Adrenal gland (tissue), 12 donors: Measurements from ENCODE around the gene MANSC4. TPM values are rescaled to one million over a fixed set of nuclear protein-coding genes. Genes with fewer than 3 reads are reported as not detected.
"Not testable (repeated sequence)": the region's sequence is repeated elsewhere in the genome, so short reads cannot be mapped to it uniquely, and the experiment has no call there.

Experiments used
- DNase-seq, 7 donors: peaks; one replicate each; pipeline ENCODE4 v3.0.0-alpha.2; 2019 to 2020
- H3K27ac ChIP-seq, 5 donors: fragments of 200-600 bp; sonication (generic) in 4 of 5; 1 replicate in 3 of 5; 2 replicates in 2 of 5; pipeline versions ENCODE4 v1.5.1 to v1.8.0; 2016 to 2020; ENCODE audit warnings: mild to moderate bottlenecking in 1 of 5
- H3K27me3 ChIP-seq: fragments of 200-600 bp; 2 replicates; pipeline ENCODE4 v1.8.0; 2021
- H3K36me3 ChIP-seq, 2 donors: fragments of 200-600 bp; replicated peaks in 1 of 2; 1 replicate in 1 of 2; 2 replicates in 1 of 2; pipeline versions ENCODE4 v1.5.1 to v1.8.0; 2018 to 2022
- H3K4me1 ChIP-seq, 2 donors: fragments of 200-600 bp; replicated peaks in 1 of 2; 1 replicate in 1 of 2; 2 replicates in 1 of 2; pipeline versions ENCODE4 v1.5.1 to v1.8.0; 2018 to 2021
- H3K4me3 ChIP-seq, 4 donors: fragments of 200-600 bp; sonication (generic) in 3 of 4; one replicate each; pipeline ENCODE4 v1.5.1; 2016 to 2018
- H3K9me3 ChIP-seq, 3 donors: fragments of 200-600 bp; sonication (generic) in 1 of 3; replicated peaks in 1 of 3; 1 replicate in 2 of 3; 2 replicates in 1 of 3; pipeline versions ENCODE4 v1.5.1 to v1.8.0; 2016 to 2021
- POLR2A ChIP-seq, 2 donors: fragments of 450-650 bp; IDR thresholded peaks; one replicate each; pipeline ENCODE4 v1.6.1; 2017; ENCODE audit warnings: antibody characterized with exemption in 2 of 2, mild to moderate bottlenecking in 2 of 2, moderate library complexity in 1 of 2
- WGBS, 4 donors: extraction: QIAGEN DNeasy Blood & Tissue Kit in 2 of 4; methylation state at CpG; one replicate each; pipeline versions ENCODE4 v1.1.5 to v1.1.7; 2013 to 2017; 5-methylcytosine and 5-hydroxymethylcytosine counted together
- intact Hi-C, 2 donors: fragments of 100-400 bp; cut with DNase I; formaldehyde crosslinking; loops; one replicate each; pipeline versions ENCODE4 v1.14.1 to v1.15.0; 2022 to 2023
- polyA plus RNA-seq, 3 donors: library from polyadenylated mRNA; stranded (reverse); fragments of 200-250 nt in 2 of 3; fragments of 350-450 nt in 1 of 3; fragmentation: Illumina TruSeq in 1 of 3; extraction: RNeasy Lipid Tissue Mini Kit (QIAGEN cat#74804) in 1 of 3; gene quantifications; one replicate each; pipeline ENCODE4 v1.2.3, GENCODE V29; 2013 to 2014
- total RNA-seq, 9 donors: library from RNA; depleted of rRNA in 4 of 9; stranded (reverse); fragments of >200 nt in 4 of 9; fragments of 120-200 nt in 1 of 9; fragmentation: NEBNext Ultra II Directional in 1 of 9; extraction: Animal tissue kit (Norgen Biotek cat#: 25700) in 1 of 9; gene quantifications; one replicate each; pipeline versions ENCODE4 v1.1.0 to v1.2.4, GENCODE V29; 2013 to 2023
- TF ChIP-seq, protein P1 (sequence below), 6 experiments: fragments of 450-650 bp in 4 of 6; fragments of 200-600 bp in 2 of 6; sonication (generic) in 1 of 6; IDR thresholded peaks; 1 replicate in 5 of 6; 2 replicates in 1 of 6; pipeline versions ENCODE4 v1.5.1 to v1.8.0; 2016 to 2021; ENCODE audit warnings: antibody characterized with exemption in 6 of 6, mild to moderate bottlenecking in 2 of 6, moderate library complexity in 1 of 6
- donor health status: healthy with polysubstance abuse.
- donor health status: Bipolar disorder and iron deficiency.
- donor health status: DM: yes; HTN: yes; CAD: no.
- donor health status: DM: no; HTN: no; CAD: no.
- donor health status: DM: no; HTN: no; CAD: no.
- donor health status: DM: yes; HTN: yes; CAD: no.

Gene MANSC4
- total and polyA plus RNA-seq, 12 donors: 0.07 to 0.11 TPM; not detected in 10

DNA sequence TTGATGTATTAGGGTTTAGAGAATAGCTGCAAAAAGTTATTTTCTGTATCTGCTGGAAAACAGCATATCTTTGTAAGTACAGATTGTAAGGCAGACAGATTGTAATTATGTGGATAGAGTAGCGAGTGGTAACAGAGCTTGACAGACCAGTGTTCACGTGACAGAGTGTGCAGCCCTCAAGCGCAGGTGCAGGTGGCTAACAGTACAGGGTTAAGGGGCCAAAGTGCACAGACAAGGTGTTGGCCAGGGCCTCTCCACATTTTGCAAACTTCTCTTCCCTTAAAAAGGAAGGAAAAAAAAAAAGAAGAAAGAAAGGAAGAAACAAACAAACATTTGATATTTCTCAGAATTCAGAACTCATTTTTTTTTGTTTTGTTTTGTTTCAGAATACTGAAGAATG is 25.2 kb downstream of the MANSC4 start:
- no peak for DNase-seq
- no peaks in the 10 kb centered on the region for H3K4me1 ChIP-seq
- H3K9me3 ChIP-seq: no peaks in the 10 kb centered on the region
- no peak for TF ChIP-seq POLR2A (IDR thresholded peaks at IDR 0.05)
- TF ChIP-seq, protein P1, sequence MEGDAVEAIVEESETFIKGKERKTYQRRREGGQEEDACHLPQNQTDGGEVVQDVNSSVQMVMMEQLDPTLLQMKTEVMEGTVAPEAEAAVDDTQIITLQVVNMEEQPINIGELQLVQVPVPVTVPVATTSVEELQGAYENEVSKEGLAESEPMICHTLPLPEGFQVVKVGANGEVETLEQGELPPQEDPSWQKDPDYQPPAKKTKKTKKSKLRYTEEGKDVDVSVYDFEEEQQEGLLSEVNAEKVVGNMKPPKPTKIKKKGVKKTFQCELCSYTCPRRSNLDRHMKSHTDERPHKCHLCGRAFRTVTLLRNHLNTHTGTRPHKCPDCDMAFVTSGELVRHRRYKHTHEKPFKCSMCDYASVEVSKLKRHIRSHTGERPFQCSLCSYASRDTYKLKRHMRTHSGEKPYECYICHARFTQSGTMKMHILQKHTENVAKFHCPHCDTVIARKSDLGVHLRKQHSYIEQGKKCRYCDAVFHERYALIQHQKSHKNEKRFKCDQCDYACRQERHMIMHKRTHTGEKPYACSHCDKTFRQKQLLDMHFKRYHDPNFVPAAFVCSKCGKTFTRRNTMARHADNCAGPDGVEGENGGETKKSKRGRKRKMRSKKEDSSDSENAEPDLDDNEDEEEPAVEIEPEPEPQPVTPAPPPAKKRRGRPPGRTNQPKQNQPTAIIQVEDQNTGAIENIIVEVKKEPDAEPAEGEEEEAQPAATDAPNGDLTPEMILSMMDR (IDR thresholded peaks at IDR 0.05): no peak
- H3K27ac ChIP-seq: no peak overlapping the region
- no peaks in the 10 kb centered on the region for H3K27me3 ChIP-seq
- 95 to 97% (median 97%) methylated on average over 3 of the region's 3 CpGs for WGBS, 4 donors
- no peaks in the 10 kb centered on the region for H3K36me3 ChIP-seq
- no peak overlapping the region for H3K4me3 ChIP-seq
- intact Hi-C loops: no loop called here

GRCh38 chr12:27751386-27752047 is 28.5 kb downstream of the MANSC4 start:
- DNase-seq: peak in 3 of 7 donors; percentile 16 to 31 (median 17)
- WGBS, 4 donors: 75 to 84% (median 81%) methylated on average over 14 to 15 of the region's 15 CpGs
- intact Hi-C loops: no loop called here
- no peak for TF ChIP-seq POLR2A (IDR thresholded peaks at IDR 0.05)
- TF ChIP-seq, protein P1 (IDR thresholded peaks at IDR 0.05): no peak
- Histone ChIP-seq H3K36me3 (no peaks in the 10 kb centered on the region), H3K4me1 (peaks cover 7 to 11% of the 10 kb centered on the region in 2 donors), H3K27me3 (no peaks in the 10 kb centered on the region), H3K4me3 (no peak overlapping the region), H3K27ac (peak overlapping the region in 1 of 5 donors; percentile 16), H3K9me3 (no peaks in the 10 kb centered on the region)

GRCh38 chr12:27747111-27747820 is 32.8 kb downstream of the MANSC4 start:
- H3K27me3 ChIP-seq: no peaks in the 10 kb centered on the region
- intact Hi-C loops: no loop called here

DNA sequence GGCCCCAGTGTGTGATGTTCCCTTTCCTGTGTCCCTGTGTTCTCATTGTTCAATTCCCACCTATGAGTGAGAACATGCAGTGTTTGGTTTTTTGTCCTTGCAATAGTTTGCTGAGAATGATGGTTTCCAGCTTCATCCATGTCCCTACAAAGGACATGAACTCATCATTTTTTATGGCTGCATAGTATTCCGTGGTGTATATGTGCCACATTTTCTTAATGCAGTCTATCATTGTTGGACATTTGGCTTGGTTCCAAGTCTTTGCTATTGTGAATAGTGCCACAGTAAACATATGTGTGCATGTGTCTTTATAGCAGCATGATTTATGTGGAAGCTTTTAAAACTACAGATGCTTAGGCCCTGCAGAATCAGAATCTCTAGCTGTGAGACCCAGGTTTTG is 34.3 kb downstream of the MANSC4 start:
- H3K36me3 ChIP-seq, DNase-seq, H3K27ac ChIP-seq, H3K9me3 ChIP-seq, intact Hi-C loops, H3K4me3 ChIP-seq, H3K27me3 ChIP-seq: not testable (repeated sequence)
- 80 to 100% (median 100%) methylated on average over 1 of the region's 1 CpG for WGBS, 4 donors
- peaks cover 7 to 11% of the 10 kb centered on the region in 2 donors for H3K4me1 ChIP-seq

More at GRCh38 chr12:27747111-27747820, 32.8 kb downstream of the MANSC4 start:
- TF ChIP-seq, protein P1 (IDR thresholded peaks at IDR 0.05): no peak
- TF ChIP-seq POLR2A (IDR thresholded peaks at IDR 0.05): no peak
- peaks cover 7 to 11% of the 10 kb centered on the region in 2 donors for H3K4me1 ChIP-seq
- H3K9me3 ChIP-seq: no peaks in the 10 kb centered on the region
- H3K4me3 ChIP-seq: no peak overlapping the region
- H3K36me3 ChIP-seq: no peaks in the 10 kb centered on the region
- DNase-seq: no peak
- WGBS, 4 donors: 61 to 71% (median 68%) methylated on average over 3 of the region's 3 CpGs
- peak overlapping the region; percentile 55 to 93 (median 77) for H3K27ac ChIP-seq
